ENCODE results near the gene BOC. TPM values are rescaled to one million over a fixed set of nuclear protein-coding genes. Genes with fewer than 3 reads are reported as not detected.

The BOC gene
- total RNA-seq, 1 donor from 2014 or later: 3.3 TPM

DNA sequence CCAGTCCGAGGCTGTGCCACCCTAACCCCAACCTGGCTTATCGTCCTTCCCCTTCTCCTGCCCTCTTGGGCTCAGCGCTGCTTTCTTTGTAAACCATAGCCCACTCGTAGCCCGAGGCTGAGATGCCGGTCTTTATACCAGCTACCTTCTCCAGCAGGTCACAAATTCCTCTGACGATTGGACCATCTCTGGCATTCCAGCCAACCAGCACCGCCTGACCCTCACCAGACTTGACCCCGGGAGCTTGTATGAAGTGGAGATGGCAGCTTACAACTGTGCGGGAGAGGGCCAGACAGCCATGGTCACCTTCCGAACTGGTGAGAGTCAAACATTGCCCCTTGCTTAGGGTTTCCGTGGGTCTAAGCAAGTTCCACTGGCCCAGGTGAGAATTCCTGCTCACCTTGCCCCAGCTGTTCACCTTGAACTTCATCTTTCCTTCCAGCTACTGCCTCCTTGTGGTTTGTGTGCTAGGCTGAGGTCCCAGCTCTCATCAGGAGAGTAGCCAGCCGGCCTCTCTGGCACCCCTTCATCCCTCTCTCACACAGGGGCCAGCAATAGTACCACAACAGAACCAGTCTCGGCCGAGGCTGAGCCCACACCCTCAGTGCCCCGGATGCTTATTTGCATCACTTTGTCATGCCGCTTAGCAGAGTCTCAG lies 66.7 kb downstream of the BOC start:
- DNase-seq (ENCODE audit: low spot score in 2 of 2): no peak
- FAIRE-seq: no peak

DNA sequence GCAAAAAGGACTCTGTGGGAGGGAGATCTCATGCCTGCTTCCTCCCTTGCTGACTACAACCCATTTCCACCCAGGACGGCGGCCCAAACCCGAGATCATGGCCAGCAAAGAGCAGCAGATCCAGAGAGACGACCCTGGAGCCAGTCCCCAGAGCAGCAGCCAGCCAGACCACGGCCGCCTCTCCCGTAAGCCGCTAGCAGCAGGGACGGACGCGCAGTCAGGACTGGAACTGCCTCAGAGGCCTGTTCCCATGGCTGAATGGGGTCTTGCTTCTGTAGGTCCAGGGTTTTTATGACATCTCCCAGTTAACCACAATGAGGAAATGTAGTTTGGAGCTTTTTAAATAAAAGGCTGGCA lies 67.2 kb downstream of the BOC start:
- no peak for FAIRE-seq

DNA sequence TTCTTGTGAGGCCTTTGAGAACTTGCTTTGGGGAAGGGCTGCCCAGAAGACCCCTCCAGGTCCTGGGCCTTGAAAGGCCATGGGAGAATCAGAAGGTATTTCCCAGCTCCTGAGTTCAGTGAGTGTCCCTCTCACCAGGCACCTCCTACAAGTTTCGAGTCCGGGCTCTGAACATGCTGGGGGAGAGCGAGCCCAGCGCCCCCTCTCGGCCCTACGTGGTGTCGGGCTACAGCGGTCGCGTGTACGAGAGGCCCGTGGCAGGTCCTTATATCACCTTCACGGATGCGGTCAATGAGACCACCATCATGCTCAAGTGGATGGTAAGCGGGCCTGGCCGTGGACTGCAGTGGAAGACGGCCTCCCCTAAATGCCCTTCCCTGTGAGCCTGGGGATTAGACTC lies 68.3 kb downstream of the BOC start:
- FAIRE-seq: no peak
- no peak for DNase-seq (ENCODE audit: low spot score in 2 of 2)

More for the DNA sequence above, 67.2 kb downstream of the BOC start:
- no peak for DNase-seq (ENCODE audit: low spot score in 2 of 2)

DNA sequence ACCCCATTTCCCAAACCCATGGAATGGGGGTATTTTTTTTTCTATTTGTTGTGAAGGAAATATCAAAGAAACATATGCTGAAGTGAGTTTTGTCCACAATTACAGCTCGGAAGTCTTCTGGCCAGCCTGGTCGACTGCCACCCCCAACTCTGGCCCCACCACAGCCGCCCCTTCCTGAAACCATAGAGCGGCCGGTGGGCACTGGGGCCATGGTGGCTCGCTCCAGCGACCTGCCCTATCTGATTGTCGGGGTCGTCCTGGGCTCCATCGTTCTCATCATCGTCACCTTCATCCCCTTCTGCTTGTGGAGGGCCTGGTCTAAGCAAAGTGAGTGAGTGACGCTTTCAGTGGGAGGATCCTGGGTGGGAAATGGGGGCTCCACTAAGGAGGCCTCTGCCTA lies 71.9 kb downstream of the BOC start:
- no peak for FAIRE-seq
- DNase-seq (ENCODE audit: low spot score in 2 of 2): no peak

DNA sequence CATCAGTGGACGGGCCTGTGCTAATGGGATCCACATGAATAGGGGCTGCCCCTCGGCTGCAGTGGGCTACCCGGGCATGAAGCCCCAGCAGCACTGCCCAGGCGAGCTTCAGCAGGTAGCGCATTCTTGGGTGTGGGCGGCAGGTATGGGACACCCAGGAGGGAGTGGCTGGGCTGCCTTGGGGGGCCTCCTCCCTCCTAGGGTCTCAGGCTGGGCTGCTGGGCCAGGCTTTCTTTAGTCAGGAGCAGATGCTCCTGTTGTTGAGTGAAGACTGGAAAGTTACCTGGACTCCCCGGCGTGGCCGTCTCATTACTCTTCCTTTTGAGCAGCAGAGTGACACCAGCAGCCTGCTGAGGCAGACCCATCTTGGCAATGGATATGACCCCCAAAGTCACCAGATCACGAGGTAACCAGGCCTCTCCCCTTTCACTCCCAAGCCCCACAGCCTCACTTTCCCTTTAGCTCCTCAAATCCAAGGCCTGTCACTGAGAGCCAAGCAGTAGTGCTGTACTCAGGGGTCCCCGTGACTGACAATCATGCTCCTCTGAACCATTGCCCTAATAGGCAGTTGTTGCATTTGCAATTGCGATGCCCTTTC lies 73.2 kb downstream of the BOC start:
- FAIRE-seq (no peak), DNase-seq (ENCODE audit: low spot score in 2 of 2) (no peak)

DNA sequence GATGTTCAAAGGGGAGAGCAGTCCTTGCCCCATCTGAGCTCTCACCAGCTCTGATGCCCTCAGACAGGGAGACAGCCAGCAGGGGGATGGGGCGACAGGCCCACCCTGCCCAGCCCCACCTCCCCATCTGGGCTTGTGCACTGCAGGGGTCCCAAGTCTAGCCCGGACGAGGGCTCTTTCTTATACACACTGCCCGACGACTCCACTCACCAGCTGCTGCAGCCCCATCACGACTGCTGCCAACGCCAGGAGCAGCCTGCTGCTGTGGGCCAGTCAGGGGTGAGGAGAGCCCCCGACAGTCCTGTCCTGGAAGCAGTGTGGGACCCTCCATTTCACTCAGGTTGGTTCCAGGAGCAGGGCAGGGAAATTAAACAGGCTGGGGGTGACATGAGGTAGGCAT lies 73.9 kb downstream of the BOC start:
- FAIRE-seq (no peak), DNase-seq (ENCODE audit: low spot score in 2 of 2) (no peak)

DNA sequence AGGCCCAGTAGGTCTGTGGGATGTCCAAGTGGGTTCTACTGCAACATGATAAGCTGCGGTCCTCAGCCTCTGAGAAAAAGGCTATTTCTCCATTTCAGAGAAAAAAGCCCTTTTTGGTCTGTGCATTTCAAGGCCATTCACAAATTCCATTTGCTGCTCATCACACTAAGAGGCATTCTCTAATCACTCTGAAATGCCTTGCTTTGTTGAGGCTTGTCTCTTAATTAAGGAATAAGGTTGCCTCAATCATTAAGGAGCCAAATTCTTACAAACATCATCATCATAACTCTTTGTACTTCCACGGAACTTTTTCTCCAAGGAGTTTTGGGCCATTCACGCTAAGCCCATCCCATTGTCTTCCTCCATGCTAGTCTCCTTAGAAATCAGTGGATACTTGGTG lies 74.4 kb downstream of the BOC start:
- DNase-seq (ENCODE audit: low spot score in 2 of 2) (no peak), FAIRE-seq (no peak)

DNA sequence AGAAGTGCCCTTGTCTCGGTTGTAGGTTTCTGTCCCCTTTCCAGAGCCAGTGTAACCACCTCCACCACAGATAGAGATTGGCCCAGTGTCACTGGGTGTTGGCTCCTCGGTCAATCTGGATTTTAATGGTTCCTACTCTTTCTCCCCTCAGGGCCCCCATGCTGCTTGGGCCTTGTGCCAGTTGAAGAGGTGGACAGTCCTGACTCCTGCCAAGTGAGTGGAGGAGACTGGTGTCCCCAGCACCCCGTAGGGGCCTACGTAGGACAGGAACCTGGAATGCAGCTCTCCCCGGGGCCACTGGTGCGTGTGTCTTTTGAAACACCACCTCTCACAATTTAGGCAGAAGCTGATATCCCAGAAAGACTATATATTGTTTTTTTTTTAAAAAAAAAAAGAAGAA lies 75.2 kb downstream of the BOC start:
- FAIRE-seq (no peak), DNase-seq (ENCODE audit: low spot score in 2 of 2) (no peak)

DNA sequence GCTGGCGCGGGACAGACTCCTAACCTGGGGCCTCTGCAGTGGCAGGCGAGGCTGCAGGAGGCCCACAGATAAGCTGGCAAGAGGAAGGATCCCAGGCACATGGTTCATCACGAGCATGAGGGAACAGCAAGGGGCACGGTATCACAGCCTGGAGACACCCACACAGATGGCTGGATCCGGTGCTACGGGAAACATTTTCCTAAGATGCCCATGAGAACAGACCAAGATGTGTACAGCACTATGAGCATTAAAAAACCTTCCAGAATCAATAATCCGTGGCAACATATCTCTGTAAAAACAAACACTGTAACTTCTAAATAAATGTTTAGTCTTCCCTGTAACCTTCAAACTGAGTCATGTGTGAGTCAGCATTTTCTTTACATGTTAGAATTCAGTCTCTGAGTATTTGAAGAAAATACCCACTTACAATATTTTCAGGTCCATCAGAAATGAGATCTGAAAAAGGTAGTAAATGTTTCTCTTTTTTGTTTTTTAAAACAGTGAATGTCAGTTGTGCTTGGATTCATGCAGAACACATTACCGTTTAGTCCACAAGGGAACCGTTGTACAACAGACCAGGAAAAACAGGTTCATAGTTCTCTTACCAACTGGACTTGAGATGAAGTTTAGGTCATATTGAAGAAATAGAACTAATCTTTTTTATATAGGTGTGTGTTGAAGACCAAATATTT lies 75.9 kb downstream of the BOC start:
- FAIRE-seq (no peak), DNase-seq (ENCODE audit: low spot score in 2 of 2) (peak in 1 of 2 donors; percentile 47)

DNA sequence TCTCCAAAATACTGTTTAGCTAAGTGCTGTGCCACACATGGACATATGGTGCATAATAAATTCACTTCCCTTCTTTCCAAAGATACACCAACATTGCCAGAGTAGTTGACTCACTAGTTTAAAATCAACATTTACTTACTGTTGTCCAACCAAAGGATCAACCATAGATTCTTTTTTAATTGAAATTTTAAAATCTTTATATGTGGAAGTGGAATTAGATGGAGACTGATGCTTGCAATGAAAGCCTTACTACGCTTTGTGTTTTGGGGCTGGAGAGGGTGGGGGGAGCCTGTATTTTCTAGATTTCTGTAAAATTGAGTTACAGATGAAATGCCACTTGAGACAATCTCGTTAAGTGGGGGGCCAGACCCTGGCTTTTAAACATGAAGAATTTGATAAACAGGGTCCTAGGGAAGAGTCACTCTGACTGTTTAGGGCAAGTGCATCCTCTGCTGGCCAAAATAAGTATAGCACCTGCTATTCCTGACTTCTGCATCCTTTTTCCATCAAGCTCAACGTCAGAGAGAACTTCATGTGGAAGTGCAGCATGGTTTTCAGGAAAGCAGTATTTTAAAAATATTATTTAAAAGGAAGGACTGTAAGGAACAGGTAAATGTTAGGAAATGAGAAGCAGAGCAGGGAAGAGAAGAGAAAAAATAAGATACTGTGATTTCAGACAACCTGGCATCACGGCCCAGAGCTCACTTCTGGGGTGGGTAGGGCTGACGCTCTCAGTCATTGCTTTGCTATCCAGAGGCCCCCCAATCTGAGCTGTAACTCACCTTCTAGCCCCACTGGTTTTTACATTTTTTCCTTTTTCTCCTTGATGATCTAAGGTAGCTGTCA lies 76.7 kb downstream of the BOC start:
- DNase-seq (ENCODE audit: low spot score in 2 of 2) (peak; percentile 63 to 70), FAIRE-seq (peak; percentile 13)

DNA sequence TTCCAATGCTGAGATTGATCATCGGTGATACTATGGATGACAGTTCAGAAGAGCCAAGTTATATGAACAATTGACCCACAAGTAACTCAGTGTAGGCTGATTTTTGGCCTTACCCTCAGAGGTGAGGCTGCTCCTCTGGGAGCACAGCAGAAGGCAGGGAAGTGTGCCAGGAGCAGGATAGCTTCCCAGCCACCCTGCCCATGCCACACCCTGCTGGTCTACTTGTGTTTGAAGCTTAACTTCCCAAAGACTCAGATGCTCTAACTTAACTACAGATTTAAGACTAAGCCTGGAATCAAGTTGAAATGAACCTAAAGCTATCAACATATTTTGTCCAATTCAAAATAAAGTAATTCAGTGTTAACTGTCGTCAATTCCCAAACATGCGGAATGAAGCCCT lies 77.5 kb downstream of the BOC start:
- DNase-seq (ENCODE audit: low spot score in 2 of 2) (no peak), FAIRE-seq (no peak)

DNA sequence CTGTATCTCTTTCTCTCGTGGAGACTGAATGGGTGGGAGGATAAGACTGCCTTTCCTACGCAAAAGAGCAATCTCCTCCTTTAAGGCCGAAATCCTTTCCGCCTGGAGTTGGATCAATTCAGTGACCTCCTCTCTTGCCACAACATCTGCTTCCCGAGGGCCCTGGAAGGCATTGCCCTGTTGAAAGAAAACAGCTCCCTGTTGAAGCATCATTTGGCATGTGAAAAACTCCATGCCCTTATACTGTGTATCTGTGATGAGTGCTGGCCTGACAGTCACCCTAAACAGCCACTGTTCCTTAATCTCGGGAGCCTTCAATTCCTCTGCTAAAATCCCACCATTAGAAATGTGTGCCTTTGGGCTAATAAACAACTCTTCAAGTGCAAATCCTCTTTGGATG lies 80.2 kb downstream of the BOC start:
- DNase-seq (ENCODE audit: low spot score in 2 of 2): no peak
- no peak for FAIRE-seq

DNA sequence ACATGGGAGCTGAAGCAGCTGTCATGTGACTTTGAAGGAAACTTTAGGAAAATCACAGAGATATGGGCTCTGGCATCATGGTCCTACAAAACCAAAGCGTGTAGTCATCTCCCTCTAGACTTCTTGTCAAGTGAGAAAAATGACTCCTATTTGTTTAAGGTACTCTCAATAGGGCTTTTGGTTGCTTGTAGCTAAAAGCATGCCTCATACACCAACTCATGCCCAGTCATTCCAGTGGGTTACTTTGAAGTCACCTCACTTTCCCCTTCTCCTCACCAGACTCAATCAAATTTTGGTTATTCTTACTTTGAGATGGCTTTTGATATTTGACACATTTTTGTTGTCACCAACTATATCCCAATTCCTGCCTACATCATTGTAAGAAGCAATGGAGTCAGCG lies 81.6 kb downstream of the BOC start:
- no peak for FAIRE-seq
- no peak for DNase-seq (ENCODE audit: low spot score in 2 of 2)

DNA sequence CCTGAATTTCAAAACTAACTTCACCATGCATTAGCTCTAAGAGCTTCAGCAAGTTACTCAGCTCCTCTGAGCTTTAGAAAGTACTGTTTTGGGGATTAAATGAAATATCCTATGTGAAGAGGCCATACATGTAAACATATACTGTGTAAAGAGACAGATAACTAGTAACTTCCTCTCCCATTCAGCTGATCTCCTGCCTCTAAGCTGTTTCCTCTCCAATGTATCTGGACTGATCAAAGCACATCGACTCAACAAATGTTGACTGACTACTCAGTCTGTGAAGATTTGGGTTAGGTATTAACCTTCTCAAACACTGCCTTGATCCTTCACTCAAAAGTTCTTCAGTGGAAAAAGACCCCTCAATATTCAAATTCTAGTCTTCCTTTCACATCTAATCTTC lies 82.0 kb downstream of the BOC start:
- no peak for FAIRE-seq

DNA sequence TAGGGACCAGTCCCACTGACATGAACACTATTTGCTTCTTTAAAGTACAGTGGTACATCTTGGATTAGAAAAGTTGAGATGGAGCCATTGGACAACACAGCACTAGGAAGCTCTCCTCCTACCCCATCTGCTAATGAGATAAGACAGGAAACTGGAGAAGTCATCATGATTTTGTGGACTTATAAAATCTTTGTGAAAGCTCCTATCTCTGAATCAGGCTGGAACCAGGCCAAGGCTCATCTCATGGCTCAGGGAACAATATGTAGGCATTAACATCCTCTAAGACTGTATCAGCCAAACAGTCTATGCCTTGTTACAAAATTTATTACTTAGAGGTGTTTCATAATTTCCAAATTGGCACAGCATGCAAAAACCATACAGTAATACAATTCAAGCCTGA lies 84.1 kb downstream of the BOC start:
- DNase-seq (ENCODE audit: low spot score in 2 of 2): no peak
- FAIRE-seq: no peak

More for the DNA sequence above, 82.0 kb downstream of the BOC start:
- DNase-seq (ENCODE audit: low spot score in 2 of 2): no peak

DNA sequence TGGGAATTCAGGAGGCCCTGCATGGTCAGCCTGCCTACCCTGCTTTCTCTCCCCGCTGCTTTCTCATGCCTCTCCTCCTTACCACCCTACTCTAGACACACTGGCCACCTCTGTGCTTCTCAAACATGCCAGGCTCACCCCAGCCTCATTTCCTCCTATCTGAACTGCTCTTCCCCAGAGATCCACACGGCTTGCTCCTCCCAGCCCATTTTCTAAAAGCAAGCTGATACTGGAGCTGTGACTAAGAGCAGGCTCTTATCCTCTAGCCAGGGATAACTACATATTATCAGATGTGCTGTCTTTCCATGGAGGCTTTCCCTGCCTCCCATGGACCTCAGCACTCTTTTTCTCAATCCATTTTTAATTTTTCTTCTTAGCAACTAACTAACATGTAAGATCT lies 85.9 kb downstream of the BOC start:
- FAIRE-seq (no peak), DNase-seq (ENCODE audit: low spot score in 2 of 2) (no peak)

DNA sequence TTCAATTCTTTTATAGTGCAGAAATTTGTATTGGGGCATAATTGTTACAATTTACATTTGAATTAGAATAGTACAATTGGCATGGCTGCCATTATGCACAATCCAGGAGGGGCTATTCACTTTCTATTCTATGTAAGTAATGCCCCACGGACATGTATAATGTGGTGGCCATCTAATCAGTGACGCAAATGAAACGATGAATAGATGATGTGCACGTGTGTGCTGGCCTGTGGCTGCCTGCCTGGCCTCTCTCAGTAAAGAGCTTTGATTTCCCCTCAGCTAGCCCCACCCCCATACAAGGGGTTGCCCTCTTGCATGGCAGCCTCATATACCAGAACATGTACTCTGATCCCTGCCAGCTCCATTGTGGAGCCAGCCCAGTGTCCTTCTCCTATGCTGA lies 86.5 kb downstream of the BOC start:
- DNase-seq (ENCODE audit: low spot score in 2 of 2) (no peak), FAIRE-seq (no peak)

DNA sequence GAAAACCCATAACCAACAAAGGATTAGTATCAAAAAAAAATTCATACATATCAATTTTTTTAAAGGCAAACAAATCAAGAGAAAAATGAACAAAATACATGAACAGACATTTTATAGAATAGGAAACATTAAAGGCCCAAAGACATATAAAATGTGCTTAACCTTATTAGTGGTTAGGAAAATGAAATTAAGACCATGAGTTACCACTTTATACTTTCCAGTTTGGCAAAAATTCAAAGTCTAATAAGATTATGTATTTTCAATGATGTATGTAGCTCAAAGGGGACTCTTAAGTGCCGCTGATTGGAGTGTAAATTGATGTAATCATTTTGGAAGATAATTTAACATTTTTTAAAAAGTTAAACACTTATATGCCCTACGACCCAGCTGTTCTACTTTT lies 89.2 kb downstream of the BOC start:
- DNase-seq (ENCODE audit: low spot score in 2 of 2) (no peak), FAIRE-seq (no peak)

DNA sequence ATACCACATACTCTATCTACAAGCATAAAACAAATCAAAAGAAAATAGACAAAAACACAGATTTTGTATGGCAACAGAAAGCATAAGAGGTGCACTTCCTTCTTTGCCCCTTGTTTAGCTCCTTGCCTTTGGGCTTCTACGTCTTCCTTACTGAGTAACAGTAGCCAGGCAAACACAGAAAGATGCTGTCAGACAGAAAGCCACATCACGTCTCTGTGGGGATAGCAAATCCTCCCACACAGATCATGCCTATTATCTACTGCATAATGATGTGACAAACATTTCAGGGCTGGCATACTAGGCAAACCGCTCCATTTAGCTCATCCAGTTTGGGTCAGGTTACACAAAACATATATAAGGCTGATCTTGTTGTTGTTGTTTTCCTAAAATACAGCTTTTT lies 92.7 kb downstream of the BOC start:
- DNase-seq (ENCODE audit: low spot score in 2 of 2) (no peak), FAIRE-seq (no peak)

DNA sequence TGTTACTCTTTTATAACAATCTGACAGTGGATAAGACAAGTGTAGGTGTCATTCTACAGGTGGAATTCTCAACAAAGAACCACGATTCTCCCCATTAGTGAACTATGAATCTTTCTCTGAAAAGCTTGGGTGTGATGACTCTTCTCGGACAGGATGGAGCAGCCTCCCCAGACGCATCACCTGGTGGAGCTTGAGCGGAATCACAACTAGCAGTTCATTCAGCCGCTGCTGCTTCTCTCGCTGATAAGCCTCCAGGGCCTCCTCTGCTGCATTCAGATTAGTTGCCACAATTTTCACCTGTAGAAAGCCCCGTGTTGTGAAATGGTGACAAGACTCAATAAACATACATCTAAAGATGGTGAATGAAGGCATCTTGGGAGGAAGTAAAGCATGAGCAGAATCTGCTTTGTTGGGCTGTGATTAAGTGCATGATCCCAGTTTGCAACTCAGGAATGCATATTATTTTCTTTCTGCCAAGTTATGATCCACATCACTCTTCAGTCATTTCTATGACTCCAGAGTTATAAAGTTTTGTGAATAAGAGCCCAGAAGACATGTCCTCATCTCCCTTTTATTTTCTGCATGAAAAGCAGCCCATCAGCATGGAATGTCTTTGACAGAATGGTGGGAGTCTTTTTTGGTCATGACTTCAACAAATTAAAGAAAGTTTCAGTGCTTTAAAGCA lies 93.6 kb downstream of the BOC start:
- FAIRE-seq (no peak), DNase-seq (ENCODE audit: low spot score in 2 of 2) (no peak)

DNA sequence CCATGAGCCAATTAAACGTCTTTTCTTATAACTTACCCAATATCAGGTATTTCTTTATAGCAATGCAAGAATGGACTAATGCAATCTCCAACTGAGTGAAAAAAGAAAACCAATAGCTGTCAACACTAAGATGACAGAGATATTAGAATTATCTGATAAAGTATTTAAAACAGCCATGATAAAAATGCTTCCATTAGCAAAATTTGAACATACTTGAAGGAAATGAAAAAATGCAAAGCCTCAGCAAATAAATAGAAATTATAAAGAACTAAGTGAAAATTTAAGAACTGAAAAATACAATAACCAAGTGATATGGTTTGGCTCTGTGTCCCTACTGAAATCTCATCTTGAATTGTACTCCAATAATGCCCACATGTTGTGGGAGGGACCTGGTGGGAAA lies 99.6 kb downstream of the BOC start:
- no peak for DNase-seq (ENCODE audit: low spot score in 2 of 2)
- no peak for FAIRE-seq

All from frontal cortex (tissue), 4 donors.